Left ventricle myocardium inferior (tissue), 1 donor: ENCODE data around the gene KCNN3. TPM values are rescaled to one million over a fixed set of nuclear protein-coding genes. Genes with fewer than 3 reads are reported as not detected.

Experiments
- DNase-seq: peaks from one replicate; pipeline ENCODE4 v3.0.0-alpha.2; 2020
- H3K27ac ChIP-seq: fragments of 200-600 bp; replicated peaks from 2 replicates; pipeline ENCODE4 v1.8.0; 2021
- H3K27me3 ChIP-seq: fragments of 200-600 bp; 2 replicates; pipeline ENCODE4 v1.8.0; 2021; ENCODE audit warnings: low read depth
- H3K36me3 ChIP-seq: fragments of 200-600 bp; 2 replicates; pipeline ENCODE4 v1.8.0; 2021
- H3K4me1 ChIP-seq: fragments of 200-600 bp; 2 replicates; pipeline ENCODE4 v1.8.0; 2021
- H3K4me3 ChIP-seq: fragments of 200-600 bp; 2 replicates; pipeline ENCODE4 v1.8.0; 2021; ENCODE audit warnings: mild to moderate bottlenecking, moderate library complexity
- H3K9me3 ChIP-seq: fragments of 200-600 bp; replicated peaks from 2 replicates; pipeline ENCODE4 v1.8.0; 2021
- CTCF ChIP-seq: fragments of 200-600 bp; IDR thresholded peaks from 2 replicates; pipeline ENCODE4 v1.8.0; 2021; ENCODE audit warnings: antibody characterized with exemption, mild to moderate bottlenecking, borderline replicate concordance
- intact Hi-C: fragments of 100-400 bp; cut with micrococcal nuclease; formaldehyde crosslinking; loops from one replicate; pipeline ENCODE4 v1.11.0; 2022
- total RNA-seq: library from RNA; stranded (reverse); fragmentation: NEBNext Ultra II Directional; extraction: Animal tissue kit (Norgen Biotek cat#: 25700); gene quantifications from one replicate; pipeline ENCODE4 v1.2.1, GENCODE V29; 2021
- donor health status: DM: no; HTN: yes; CAD: no; lungs with severe emphysema.

KCNN3 gene
- total RNA-seq, 1 donor from 2014 or later, result 4.8 TPM

GRCh38 chr1:154851392-154852177 is 18.5 kb downstream of the KCNN3 start:
- no peak overlapping the region for H3K27ac ChIP-seq
- intact Hi-C loops, result no loop called here

GRCh38 chr1:154849645-154850131 is 20.4 kb downstream of the KCNN3 start:
- no peak for DNase-seq
- no peaks in the 10 kb centered on the region for H3K36me3 ChIP-seq
- H3K4me1 ChIP-seq, result peaks cover 39% of the 10 kb centered on the region
- no peaks in the 10 kb centered on the region for H3K27me3 ChIP-seq
- no peaks in the 10 kb centered on the region for H3K9me3 ChIP-seq
- intact Hi-C loops, result no loop called here
- no peak overlapping the region for H3K27ac ChIP-seq
- no peak overlapping the region for H3K4me3 ChIP-seq
- no peak for TF ChIP-seq CTCF

More at GRCh38 chr1:154851392-154852177, 18.5 kb downstream of the KCNN3 start:
- TF ChIP-seq CTCF, result no peak
- H3K4me1 ChIP-seq, result peaks cover 29% of the 10 kb centered on the region
- H3K4me3 ChIP-seq, result no peak overlapping the region
- H3K27me3 ChIP-seq, result no peaks in the 10 kb centered on the region
- H3K9me3 ChIP-seq, result no peaks in the 10 kb centered on the region
- no peaks in the 10 kb centered on the region for H3K36me3 ChIP-seq
- DNase-seq, result no peak

GRCh38 chr1:154848983-154849382 is 21.1 kb downstream of the KCNN3 start:
- no peak for TF ChIP-seq CTCF
- Histone ChIP-seq H3K4me1 (peaks cover 46% of the 10 kb centered on the region), H3K36me3 (no peaks in the 10 kb centered on the region), H3K4me3 (no peak overlapping the region), H3K9me3 (no peaks in the 10 kb centered on the region), H3K27me3 (no peaks in the 10 kb centered on the region), H3K27ac (no peak overlapping the region)
- DNase-seq, result no peak
- intact Hi-C loops, result no loop called here

- Histone ChIP-seq H3K4me3 (no peak overlapping the region), H3K4me1 (peaks cover 56% of the 10 kb centered on the region), H3K36me3 (no peaks in the 10 kb centered on the region), H3K9me3 (no peaks in the 10 kb centered on the region), H3K27ac (no peak overlapping the region), H3K27me3 (no peaks in the 10 kb centered on the region)
- intact Hi-C loops, result no loop called here
- no peak for DNase-seq
- TF ChIP-seq CTCF, result no peak
Observed at GRCh38 chr1:154847891-154848290, 22.2 kb downstream of the KCNN3 start.

- no peak overlapping the region for H3K4me3 ChIP-seq
- H3K36me3 ChIP-seq, result no peaks in the 10 kb centered on the region
- peaks cover 56% of the 10 kb centered on the region for H3K4me1 ChIP-seq
- TF ChIP-seq CTCF, result no peak
- H3K27ac ChIP-seq, result no peak overlapping the region
- intact Hi-C loops, result no loop called here
- no peaks in the 10 kb centered on the region for H3K9me3 ChIP-seq
- no peaks in the 10 kb centered on the region for H3K27me3 ChIP-seq
- no peak for DNase-seq
Observed at GRCh38 chr1:154846565-154847442, 23.3 kb downstream of the KCNN3 start.
